ENCODE measurements around the gene BCAS3.

BCAS3 gene

GRCh38 chr17:61066062-61066461 lies 388.4 kb downstream of the BCAS3 start:
- Histone ChIP-seq H3K36me3 (ENCODE audit: control insufficient read depth in 1 of 2, insufficient read depth in 2 of 2, low read length in 2 of 2) (no peaks in the 10 kb centered on the region), H3K4ac (ENCODE audit: low read depth, low read length) (no peak overlapping the region), H2AFZ (ENCODE audit: insufficient read depth, low read length, poor library complexity) (no peak overlapping the region), H3K4me3 (ENCODE audit: low read depth, low read length) (no peak overlapping the region), H3K79me1 (ENCODE audit: low read length) (no peaks in the 10 kb centered on the region), H3K79me2 (ENCODE audit: control insufficient read depth, insufficient read depth, low read length, poor library complexity) (no peaks in the 10 kb centered on the region), H3K27ac (ENCODE audit: low read depth, low read length) (no peak overlapping the region), H4K91ac (ENCODE audit: low read depth, low read length) (no peak overlapping the region), H3K4me2 (ENCODE audit: low read length) (no peak overlapping the region), H3K23ac (ENCODE audit: low read length) (no peak overlapping the region), H2BK12ac (ENCODE audit: low read length) (no peak overlapping the region), H2BK120ac (ENCODE audit: insufficient read depth, low read length, poor library complexity) (no peak overlapping the region), H3K9me3 (ENCODE audit: insufficient read depth, low read depth, low read length) (no peaks in the 10 kb centered on the region), H4K8ac (ENCODE audit: low read depth, low read length) (no peak overlapping the region), H2BK5ac (ENCODE audit: low read depth, low read length, poor library complexity) (no peak overlapping the region), H3K18ac (ENCODE audit: low read length) (no peak overlapping the region), H4K12ac (ENCODE audit: low read depth, low read length) (no peak overlapping the region), H3K9ac (ENCODE audit: low read length) (no peak overlapping the region), H3K27me3 (ENCODE audit: insufficient read depth, low read length) (no peaks in the 10 kb centered on the region), H3K4me1 (ENCODE audit: control insufficient read depth in 1 of 2, insufficient read depth in 2 of 2, low read length in 2 of 2) (no peaks in the 10 kb centered on the region), H3K14ac (ENCODE audit: low read length) (no peak overlapping the region), H2AK5ac (ENCODE audit: low read length) (no peak overlapping the region)
- no peak for DNase-seq
- WGBS (ENCODE audit: extremely low coverage, insufficient coverage, insufficient read length): no CpG with 5 or more reads among the region's 2 CpGs

- Histone ChIP-seq H3K9me3 (ENCODE audit: insufficient read depth, low read depth, low read length) (no peaks in the 10 kb centered on the region), H3K79me2 (ENCODE audit: control insufficient read depth, insufficient read depth, low read length, poor library complexity) (no peaks in the 10 kb centered on the region), H3K4me3 (ENCODE audit: low read depth, low read length) (no peak overlapping the region), H3K4me1 (ENCODE audit: control insufficient read depth in 1 of 2, insufficient read depth in 2 of 2, low read length in 2 of 2) (no peaks in the 10 kb centered on the region), H3K27ac (ENCODE audit: low read depth, low read length) (no peak overlapping the region), H4K8ac (ENCODE audit: low read depth, low read length) (no peak overlapping the region), H2BK5ac (ENCODE audit: low read depth, low read length, poor library complexity) (no peak overlapping the region), H3K18ac (ENCODE audit: low read length) (no peak overlapping the region), H2AK5ac (ENCODE audit: low read length) (no peak overlapping the region), H3K9ac (ENCODE audit: low read length) (no peak overlapping the region), H4K12ac (ENCODE audit: low read depth, low read length) (no peak overlapping the region), H3K79me1 (ENCODE audit: low read length) (no peaks in the 10 kb centered on the region), H2BK120ac (ENCODE audit: insufficient read depth, low read length, poor library complexity) (no peak overlapping the region), H2BK12ac (ENCODE audit: low read length) (no peak overlapping the region), H3K14ac (ENCODE audit: low read length) (no peak overlapping the region), H4K91ac (ENCODE audit: low read depth, low read length) (no peak overlapping the region), H3K23ac (ENCODE audit: low read length) (no peak overlapping the region), H3K4me2 (ENCODE audit: low read length) (no peak overlapping the region), H3K36me3 (ENCODE audit: control insufficient read depth in 1 of 2, insufficient read depth in 2 of 2, low read length in 2 of 2) (no peaks in the 10 kb centered on the region), H3K4ac (ENCODE audit: low read depth, low read length) (no peak overlapping the region), H2AFZ (ENCODE audit: insufficient read depth, low read length, poor library complexity) (no peak overlapping the region), H3K27me3 (ENCODE audit: insufficient read depth, low read length) (no peaks in the 10 kb centered on the region)
- no peak for DNase-seq
- no CpG with 5 or more reads among the region's 1 CpG for WGBS (ENCODE audit: extremely low coverage, insufficient coverage, insufficient read length)
Observed at GRCh38 chr17:61070649-61071048, 393.0 kb downstream of the BCAS3 start.

- Histone ChIP-seq H2BK120ac (ENCODE audit: insufficient read depth, low read length, poor library complexity) (no peak overlapping the region), H3K9ac (ENCODE audit: low read length) (no peak overlapping the region), H3K36me3 (ENCODE audit: control insufficient read depth in 1 of 2, insufficient read depth in 2 of 2, low read length in 2 of 2) (no peaks in the 10 kb centered on the region), H3K18ac (ENCODE audit: low read length) (no peak overlapping the region), H3K79me2 (ENCODE audit: control insufficient read depth, insufficient read depth, low read length, poor library complexity) (no peaks in the 10 kb centered on the region), H2AFZ (ENCODE audit: insufficient read depth, low read length, poor library complexity) (no peak overlapping the region), H3K27ac (ENCODE audit: low read depth, low read length) (no peak overlapping the region), H3K14ac (ENCODE audit: low read length) (no peak overlapping the region), H3K4me3 (ENCODE audit: low read depth, low read length) (no peak overlapping the region), H3K23ac (ENCODE audit: low read length) (no peak overlapping the region), H3K27me3 (ENCODE audit: insufficient read depth, low read length) (no peaks in the 10 kb centered on the region), H4K91ac (ENCODE audit: low read depth, low read length) (no peak overlapping the region), H4K12ac (ENCODE audit: low read depth, low read length) (no peak overlapping the region), H3K9me3 (ENCODE audit: insufficient read depth, low read depth, low read length) (no peaks in the 10 kb centered on the region), H3K4me2 (ENCODE audit: low read length) (no peak overlapping the region), H3K4me1 (ENCODE audit: control insufficient read depth in 1 of 2, insufficient read depth in 2 of 2, low read length in 2 of 2) (no peaks in the 10 kb centered on the region), H3K4ac (ENCODE audit: low read depth, low read length) (no peak overlapping the region), H3K79me1 (ENCODE audit: low read length) (no peaks in the 10 kb centered on the region), H2AK5ac (ENCODE audit: low read length) (no peak overlapping the region), H4K8ac (ENCODE audit: low read depth, low read length) (no peak overlapping the region), H2BK12ac (ENCODE audit: low read length) (no peak overlapping the region), H2BK5ac (ENCODE audit: low read depth, low read length, poor library complexity) (no peak overlapping the region)
- WGBS (ENCODE audit: extremely low coverage, insufficient coverage, insufficient read length): no CpG with 5 or more reads among the region's 1 CpG
- peak; percentile 5 to 72 for DNase-seq
Observed at GRCh38 chr17:61072648-61073047, 395.0 kb downstream of the BCAS3 start.

GRCh38 chr17:61073131-61073530 lies 395.5 kb downstream of the BCAS3 start:
- H3K4me1 ChIP-seq (ENCODE audit: control insufficient read depth in 1 of 2, insufficient read depth in 2 of 2, low read length in 2 of 2): no peaks in the 10 kb centered on the region
- no peak overlapping the region for H2AK5ac ChIP-seq (ENCODE audit: low read length)
- no peaks in the 10 kb centered on the region for H3K9me3 ChIP-seq (ENCODE audit: insufficient read depth, low read depth, low read length)
- no peak overlapping the region for H4K91ac ChIP-seq (ENCODE audit: low read depth, low read length)
- no peak for DNase-seq
- H2BK120ac ChIP-seq (ENCODE audit: insufficient read depth, low read length, poor library complexity): no peak overlapping the region
- no peak overlapping the region for H3K27ac ChIP-seq (ENCODE audit: low read depth, low read length)
- no peaks in the 10 kb centered on the region for H3K27me3 ChIP-seq (ENCODE audit: insufficient read depth, low read length)
- no peak overlapping the region for H2BK12ac ChIP-seq (ENCODE audit: low read length)
- H2AFZ ChIP-seq (ENCODE audit: insufficient read depth, low read length, poor library complexity): no peak overlapping the region
- no peak overlapping the region for H3K4me3 ChIP-seq (ENCODE audit: low read depth, low read length)
- no peak overlapping the region for H3K4me2 ChIP-seq (ENCODE audit: low read length)
- H3K23ac ChIP-seq (ENCODE audit: low read length): no peak overlapping the region
- no CpG with 5 or more reads among the region's 1 CpG for WGBS (ENCODE audit: extremely low coverage, insufficient coverage, insufficient read length)
- no peak overlapping the region for H3K9ac ChIP-seq (ENCODE audit: low read length)
- H3K18ac ChIP-seq (ENCODE audit: low read length): no peak overlapping the region
- H3K79me1 ChIP-seq (ENCODE audit: low read length): no peaks in the 10 kb centered on the region
- no peak overlapping the region for H2BK5ac ChIP-seq (ENCODE audit: low read depth, low read length, poor library complexity)
- no peak overlapping the region for H3K4ac ChIP-seq (ENCODE audit: low read depth, low read length)
- no peaks in the 10 kb centered on the region for H3K36me3 ChIP-seq (ENCODE audit: control insufficient read depth in 1 of 2, insufficient read depth in 2 of 2, low read length in 2 of 2)
- H4K12ac ChIP-seq (ENCODE audit: low read depth, low read length): no peak overlapping the region
- H4K8ac ChIP-seq (ENCODE audit: low read depth, low read length): no peak overlapping the region
- H3K14ac ChIP-seq (ENCODE audit: low read length): no peak overlapping the region
- H3K79me2 ChIP-seq (ENCODE audit: control insufficient read depth, insufficient read depth, low read length, poor library complexity): no peaks in the 10 kb centered on the region
